Astrocyte of the hippocampus (primary cell): Measurements from ENCODE around the gene PAXIP1.

Source experiments
- DNase-seq: peaks from one replicate; pipeline ENCODE4 v3.0.0; 2011; ENCODE audit warnings: low read depth, low spot score

Gene PAXIP1

DNA sequence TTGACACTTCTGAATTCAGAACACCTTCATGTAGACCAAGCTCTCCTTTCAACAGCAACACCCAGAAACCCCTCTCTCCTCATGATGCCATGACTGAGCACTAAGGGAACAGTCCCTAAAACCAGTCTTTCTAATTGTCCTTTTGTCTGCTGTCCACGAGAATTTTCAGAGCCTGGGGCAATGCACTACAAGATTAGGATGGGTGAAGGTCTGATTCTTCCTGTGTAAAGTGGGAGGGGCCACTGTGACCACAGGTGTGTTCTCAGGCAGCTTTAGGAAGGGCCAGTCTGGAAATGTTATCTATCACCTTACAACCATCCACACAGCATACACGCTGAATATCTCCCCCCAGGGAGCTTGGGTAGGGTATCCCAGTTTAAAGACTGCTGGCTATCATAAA, 7.9 kb downstream of the PAXIP1 start:
- DNase-seq: no peak

GRCh38 chr7:154990964-154991540, 11.9 kb downstream of the PAXIP1 start:
- no peak for DNase-seq

DNA sequence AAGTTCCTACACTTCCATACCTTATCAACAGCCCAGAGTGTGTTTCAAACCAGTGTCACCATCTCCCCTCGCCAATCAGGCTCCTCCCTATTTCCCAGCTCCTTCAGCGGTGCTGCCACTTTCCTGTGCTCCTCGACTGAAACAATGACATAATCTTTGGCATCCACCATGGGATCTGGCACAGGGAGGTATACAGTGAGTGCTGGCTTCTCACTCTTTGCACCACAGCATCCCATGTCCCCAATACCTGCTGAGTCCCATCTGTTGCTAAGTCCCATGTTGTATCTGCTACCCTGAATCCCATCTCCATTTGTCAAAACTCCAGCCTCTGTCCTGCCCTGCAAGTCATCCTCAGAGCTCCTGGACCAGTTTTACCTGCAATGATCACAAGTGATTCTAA, 15.4 kb downstream of the PAXIP1 start:
- DNase-seq: no peak

DNA sequence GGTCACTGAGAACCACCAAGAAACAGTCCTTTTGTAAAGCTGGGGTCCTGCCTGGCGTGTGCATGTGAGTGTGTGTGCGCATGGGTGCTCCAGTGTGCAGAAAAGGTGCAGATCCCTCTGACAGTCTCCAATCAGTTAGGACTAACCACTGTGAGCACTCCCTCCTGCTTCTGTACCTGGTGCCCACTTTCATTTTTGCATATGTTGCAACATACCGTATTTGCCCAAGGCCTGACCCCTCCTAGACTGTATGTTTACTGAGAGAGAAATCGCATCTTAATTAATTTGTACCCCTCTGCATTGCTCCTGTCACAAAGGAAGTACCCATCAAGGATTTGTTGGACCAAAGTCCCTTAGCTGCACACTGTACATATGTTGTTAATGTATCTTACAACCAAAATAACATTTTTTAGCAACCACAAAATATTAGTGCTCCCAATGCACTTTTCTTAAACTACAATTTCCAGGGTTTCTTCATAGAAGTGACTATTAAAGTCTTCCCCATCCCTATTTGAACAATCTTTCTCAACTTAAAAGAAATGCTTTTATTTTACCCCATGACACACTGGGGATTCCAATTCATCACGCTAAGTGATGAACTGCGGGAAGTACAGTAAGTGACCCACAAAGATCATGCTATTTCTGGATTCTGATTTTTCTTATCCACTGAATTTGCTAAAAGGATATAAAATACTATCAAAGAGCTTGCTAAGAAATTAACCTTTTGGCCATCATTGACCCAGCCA, 16.6 kb downstream of the PAXIP1 start:
- no peak for DNase-seq

DNA sequence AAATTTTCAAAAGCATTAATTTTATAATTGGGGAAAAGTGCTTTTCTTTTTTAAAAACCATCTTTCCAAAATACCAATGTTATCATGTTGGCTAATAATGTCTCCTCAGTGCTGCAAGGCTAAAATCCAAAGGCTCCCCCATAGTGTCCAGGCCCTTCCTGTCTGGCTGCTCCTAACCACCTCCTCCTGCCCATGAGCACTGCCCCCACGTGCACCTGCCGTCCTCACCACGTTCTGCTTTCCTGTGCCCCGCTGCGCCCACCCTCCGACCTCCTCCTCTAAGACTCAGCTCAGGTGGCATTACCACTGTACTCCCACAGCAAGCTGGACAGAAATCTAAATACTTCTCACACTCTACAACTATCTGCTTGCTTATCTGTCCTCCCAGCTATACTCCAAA, 17.7 kb downstream of the PAXIP1 start:
- DNase-seq: no peak

DNA sequence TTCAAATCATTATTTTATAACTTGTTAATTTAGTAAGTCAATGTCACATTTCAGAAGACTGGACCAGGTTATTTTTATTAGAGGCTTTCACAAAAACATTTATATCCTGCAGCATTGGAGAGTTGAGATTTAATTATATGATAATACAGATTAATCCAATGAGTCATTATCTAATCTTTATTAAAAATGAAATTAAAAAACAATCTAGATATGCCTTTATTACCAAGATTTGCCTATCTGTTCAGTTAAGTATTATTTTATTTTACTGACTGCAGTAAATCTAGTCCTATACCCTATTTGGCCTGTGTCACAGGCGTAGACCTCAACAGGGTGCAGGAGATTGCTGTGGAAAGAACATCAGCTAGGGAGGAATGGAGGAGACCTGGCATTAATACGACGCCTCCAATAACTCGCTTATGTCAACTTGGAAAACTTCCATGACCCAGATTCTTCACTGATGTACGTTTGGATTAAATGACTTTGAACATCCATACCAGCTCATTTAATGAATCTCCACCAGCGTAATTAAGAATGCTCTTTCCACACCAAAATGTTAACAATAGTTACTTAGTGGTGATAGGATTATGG, 18.2 kb downstream of the PAXIP1 start:
- DNase-seq: no peak

- no peak for DNase-seq
Measured at GRCh38 chr7:154978017-154978416, 24.9 kb downstream of the PAXIP1 start.

- no peak for DNase-seq
Measured at GRCh38 chr7:154977250-154977649, 25.7 kb downstream of the PAXIP1 start.

- no peak for DNase-seq
Measured at GRCh38 chr7:154976844-154977243, 26.1 kb downstream of the PAXIP1 start.

GRCh38 chr7:154975984-154976383, 26.9 kb downstream of the PAXIP1 start:
- no peak for DNase-seq

DNA sequence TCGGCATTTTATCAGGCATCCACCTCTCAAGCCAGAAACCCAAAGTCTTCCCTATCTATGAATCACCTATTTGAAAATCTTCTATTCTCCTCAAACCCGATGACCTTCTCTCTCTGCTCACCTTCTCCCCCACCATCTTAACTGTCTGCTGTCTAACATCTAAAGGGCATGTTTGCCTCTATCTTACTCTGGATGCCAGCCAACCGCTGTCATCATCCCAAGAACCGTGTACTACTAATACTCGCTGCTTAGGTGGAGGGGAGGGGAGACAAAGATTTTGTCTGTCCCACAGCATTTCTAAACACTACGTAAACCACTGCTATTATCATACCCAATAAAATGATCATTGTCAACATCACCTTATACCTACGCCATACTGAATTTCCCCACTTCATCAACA, 29.5 kb downstream of the PAXIP1 start:
- DNase-seq: no peak

- peak; percentile 17 for DNase-seq
Measured at GRCh38 chr7:154968336-154969001, 34.5 kb downstream of the PAXIP1 start.

GRCh38 chr7:154967401-154967955, 35.4 kb downstream of the PAXIP1 start:
- DNase-seq: no peak

DNA sequence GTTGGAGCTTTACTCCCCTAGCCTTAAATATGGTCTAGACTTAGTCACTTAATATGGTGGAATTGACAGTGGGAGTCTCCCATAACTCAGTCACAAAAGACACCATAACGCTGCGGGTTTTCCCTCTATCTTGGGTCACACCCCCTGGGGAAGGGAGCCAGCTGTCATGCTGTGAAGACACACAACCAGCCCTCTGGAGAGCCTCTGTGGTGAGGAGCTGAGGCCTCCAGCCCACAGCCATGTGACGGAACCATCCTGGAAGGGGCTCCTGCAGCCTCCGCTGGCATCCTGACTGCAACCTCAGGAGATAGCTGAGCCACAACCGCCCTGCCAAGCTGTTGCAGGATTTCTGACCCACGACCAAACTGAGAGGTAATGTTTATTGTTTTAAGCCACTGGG, 37.9 kb downstream of the PAXIP1 start:
- peak; percentile 24 for DNase-seq

- peak; percentile 83 for DNase-seq
Measured at GRCh38 chr7:154960063-154960790, 42.7 kb downstream of the PAXIP1 start.

GRCh38 chr7:154956427-154956826, 46.5 kb downstream of the PAXIP1 start:
- DNase-seq: no peak

GRCh38 chr7:154953006-154953684, 49.8 kb downstream of the PAXIP1 start:
- peak; percentile 29 for DNase-seq

DNA sequence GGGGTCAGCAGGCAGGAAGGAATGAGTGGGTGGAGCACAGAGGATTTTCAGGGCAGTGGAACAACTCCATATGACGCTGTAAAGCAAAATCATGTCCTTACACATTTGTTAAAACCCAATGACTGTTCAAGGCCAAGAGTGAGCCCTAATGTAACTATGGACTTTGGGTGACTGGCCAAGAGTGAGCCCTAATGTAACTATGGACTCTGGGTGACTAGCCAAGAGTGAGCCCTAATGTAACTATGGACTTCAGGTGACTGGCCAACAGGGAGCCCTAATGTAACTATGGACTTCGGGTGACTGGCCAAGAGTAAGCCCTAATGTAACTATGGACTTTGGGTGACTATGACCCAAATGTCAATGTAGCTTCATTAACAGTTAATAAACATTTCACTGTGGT, 52.0 kb downstream of the PAXIP1 start:
- DNase-seq: no peak

GRCh38 chr7:154947604-154948003, 55.3 kb downstream of the PAXIP1 start:
- no peak for DNase-seq

- no peak for DNase-seq
Measured at GRCh38 chr7:154946166-154946565, 56.8 kb downstream of the PAXIP1 start.

DNA sequence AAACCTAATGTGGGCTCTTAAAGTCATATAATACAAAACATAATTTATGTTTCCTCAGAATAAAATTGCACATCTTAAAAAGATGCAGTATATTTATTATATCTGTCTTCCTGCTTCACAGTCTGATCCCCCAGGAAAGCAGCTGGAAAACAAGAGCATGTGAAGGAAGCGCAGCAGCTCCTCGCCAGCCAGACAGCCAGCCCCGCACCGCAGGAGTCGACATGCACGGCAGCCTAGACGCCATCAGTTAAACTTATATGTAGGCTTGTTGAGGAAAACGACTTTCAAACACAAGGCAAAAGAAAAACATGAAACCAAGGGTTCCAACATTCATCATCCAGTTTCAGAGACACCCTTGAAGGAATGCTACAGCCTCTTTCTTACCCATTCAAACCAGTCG, 59.0 kb downstream of the PAXIP1 start:
- no peak for DNase-seq
